Uterus (tissue), 2 donors: ENCODE measurements around the gene ATP5F1A.

Source experiments
- CTCF ChIP-seq, 4 experiments: fragments of 200-600 bp in 2 of 4; fragments of 450-650 bp in 2 of 4; sonication (generic) in 2 of 4; IDR thresholded peaks; one replicate each; pipeline ENCODE4 v1.5.1; 2016 to 2019; ENCODE audit warnings: antibody characterized with exemption in 4 of 4, mild to moderate bottlenecking in 2 of 4, moderate library complexity in 1 of 4
- POLR2A ChIP-seq, 2 donors: fragments of 450-650 bp; IDR thresholded peaks; one replicate each; pipeline ENCODE4 v1.6.1; 2016; ENCODE audit warnings: antibody characterized with exemption in 2 of 2, mild to moderate bottlenecking in 1 of 2, moderate library complexity in 1 of 2

DNA sequence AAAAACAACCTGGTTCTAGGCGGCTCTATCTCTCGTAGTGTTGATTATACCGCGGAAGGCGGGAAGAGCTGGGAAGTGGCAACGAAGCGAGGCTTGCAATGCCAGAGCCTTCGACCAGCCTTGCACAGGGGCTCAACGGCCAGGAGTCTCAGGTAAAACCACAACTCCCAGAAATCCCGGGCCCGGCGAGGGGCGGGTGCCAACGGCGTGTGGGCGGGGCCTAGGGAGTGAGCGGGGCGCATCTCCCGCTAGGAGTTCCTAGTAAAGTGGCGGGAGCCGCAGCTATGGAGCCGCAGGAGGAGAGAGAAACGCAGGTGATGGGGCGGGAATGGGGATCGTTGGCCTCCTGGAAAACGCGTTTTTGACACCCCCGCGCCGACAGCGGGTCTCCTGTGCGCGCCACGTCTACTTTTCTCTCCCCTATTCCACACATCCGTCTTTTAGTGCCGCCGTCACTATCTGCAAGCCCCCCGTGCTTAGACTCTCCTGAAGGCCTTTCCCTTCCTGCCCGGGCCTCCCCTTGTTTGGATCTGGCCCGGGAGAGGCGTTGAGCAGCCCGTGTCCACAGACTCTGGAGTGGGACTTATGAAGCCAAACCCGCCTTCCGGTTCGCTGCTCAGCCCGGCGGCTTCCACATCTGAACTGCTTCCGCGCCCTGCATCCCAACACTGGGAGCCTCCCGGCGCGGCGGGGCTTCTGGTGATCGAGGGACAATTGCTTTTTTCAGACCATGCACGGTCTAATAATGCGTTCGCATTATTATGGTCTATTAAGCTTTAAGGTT lies 6.2 kb upstream of the ATP5F1A start, which contains the start of gene HAUS1:
- TF ChIP-seq POLR2A (IDR thresholded peaks at IDR 0.05) (peak; percentile 67), CTCF (IDR thresholded peaks at IDR 0.05) (no peak)
